DLD1 (cell line): ENCODE measurements around the gene CCDC127.
"Not testable (repeated sequence)": the region's sequence is repeated elsewhere in the genome, so short reads cannot be mapped to it uniquely, and the experiment has no call there.

Experiments used
- in situ Hi-C: cut with HindIII; loops from 2 replicates; pipeline ENCODE4 v1.10.0; 2017; ENCODE audit warnings: low sequenced_read_pairs

The CCDC127 gene, protein sequence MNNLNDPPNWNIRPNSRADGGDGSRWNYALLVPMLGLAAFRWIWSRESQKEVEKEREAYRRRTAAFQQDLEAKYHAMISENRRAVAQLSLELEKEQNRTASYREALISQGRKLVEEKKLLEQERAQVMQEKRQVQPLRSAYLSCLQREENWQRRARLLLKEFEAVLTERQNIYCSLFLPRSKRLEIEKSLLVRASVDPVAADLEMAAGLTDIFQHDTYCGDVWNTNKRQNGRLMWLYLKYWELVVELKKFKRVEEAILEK

DNA sequence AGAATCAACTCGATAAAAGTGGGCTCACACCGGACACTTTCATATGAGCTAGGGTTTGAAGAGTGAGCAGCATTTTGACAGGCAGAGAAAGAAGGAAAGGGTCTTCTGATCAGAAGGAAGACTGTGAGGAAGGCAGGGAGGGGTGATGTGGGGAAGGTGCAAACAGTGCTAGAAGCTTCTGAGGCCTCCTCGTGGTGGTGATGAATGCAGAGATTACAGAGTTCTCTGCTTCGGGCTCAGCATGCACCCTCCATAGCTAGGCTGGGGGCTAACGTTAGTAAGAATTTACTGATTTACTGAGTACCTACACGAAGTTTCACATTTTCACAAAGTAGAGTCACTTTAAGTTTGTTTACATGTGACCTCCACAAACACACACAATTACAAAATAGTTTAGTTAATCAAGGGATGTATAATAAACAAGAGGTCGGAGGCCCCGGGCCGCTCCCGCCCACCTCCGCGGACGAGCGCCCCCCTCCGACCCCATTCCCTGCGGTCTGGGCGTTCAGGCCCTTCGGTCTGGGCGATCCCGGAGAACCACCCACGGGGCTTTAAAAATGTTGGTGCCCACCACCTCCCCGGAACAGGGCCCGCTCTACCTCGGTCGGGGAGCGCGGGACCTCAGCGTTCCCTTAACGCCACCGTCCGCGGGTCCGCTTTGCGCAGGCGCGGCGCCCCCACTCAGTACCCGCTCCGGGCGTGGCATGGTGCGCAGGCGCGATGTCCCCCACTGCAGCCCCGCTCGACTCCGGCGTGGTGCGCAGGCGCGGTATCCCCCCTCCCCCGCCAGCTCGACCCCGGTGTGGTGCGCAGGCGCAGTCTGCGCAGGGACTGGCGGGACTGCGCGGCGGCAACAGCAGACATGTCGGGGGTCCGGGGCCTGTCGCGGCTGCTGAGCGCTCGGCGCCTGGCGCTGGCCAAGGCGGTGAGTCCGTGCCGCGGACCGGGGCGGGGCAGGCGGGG is at the start of gene CCDC127, which contains the start of gene SDHA:
Gene CCDC127, minus strand, starts transcription at position 660 of the 963 bp plus-strand sequence. CDS start 1,304 bp downstream, outside the sequence.
Gene SDHA, plus strand, starts transcription at position 827 of the 963 bp plus-strand sequence. Its CDS starts 36 bp downstream, at position 863.
- in situ Hi-C loops = not testable (repeated sequence)

DNA sequence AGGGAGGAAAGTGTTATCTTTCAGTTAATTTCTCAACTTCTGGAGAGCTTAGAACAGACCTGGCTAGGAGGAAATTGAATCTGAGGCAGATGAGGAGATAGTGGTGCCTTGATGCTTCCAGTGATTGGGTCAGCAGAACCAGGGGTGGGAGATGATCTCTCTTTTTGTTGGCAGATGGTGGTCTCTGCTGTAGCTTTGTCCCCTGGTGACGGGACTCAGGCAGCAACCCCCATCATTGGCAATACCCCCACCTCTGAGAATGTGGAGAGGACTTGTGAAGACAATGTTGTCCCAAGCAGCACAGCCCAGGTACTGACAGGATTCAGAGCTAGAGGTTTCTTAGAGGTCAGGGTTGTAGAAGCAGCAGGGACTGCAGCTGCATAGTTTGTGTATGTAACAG is 49.8 kb upstream of the CCDC127 start:
- in situ Hi-C loops = no loop called here

DNA sequence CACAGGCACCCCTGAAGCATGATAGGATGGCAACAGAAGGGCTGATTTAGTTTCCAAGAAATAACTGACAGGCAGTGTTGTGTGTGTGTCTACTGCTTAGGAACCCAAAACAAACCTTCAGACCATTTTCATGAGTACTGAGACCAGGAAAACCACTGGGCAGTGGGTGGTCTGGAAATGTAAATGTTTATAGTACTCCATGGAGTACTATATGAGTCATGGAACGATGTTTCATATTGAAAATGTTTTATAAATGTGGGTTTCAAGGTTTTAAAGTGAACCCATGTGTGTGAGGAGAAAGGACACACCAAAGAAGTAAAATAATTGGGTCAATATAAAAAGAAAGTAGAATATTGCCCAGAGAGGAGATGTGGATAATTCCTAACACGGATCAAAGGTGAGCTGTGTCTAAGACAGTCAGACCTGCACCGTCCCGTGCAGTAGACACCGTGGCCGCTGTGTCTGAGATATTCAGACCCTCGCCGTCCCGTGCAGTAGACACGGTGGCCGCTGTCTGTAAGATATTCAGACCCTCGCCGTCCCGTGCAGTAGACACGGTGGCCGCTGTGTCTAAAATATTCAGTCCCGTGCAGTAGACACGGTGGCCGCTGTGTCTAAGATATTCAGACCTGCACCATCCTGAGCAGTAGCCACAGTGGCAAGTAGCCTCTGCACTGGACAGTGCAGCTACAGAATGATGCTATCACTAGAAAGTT is 48.5 kb upstream of the CCDC127 start:
- in situ Hi-C loops = not testable (repeated sequence)

DNA sequence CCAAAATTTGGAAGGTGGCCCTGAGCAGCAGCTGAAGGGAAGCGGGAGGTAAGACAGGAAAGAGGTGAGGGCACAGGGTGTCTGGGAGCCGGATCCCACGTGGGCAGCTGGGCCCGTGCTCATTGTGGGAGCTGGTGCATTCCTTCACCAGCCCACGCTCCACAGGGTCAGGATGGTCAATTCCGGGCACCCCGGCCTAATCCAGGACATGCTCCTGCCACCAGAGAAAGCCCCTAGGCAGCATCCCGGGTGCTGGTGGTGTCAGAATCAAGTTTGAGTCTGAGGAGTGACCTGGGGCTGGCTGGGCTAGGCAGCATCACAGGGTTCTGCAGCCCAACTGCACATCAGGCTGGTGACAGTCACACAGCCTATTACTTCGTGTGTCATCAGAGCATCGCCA is 46.4 kb upstream of the CCDC127 start:
- in situ Hi-C loops = no loop called here

DNA sequence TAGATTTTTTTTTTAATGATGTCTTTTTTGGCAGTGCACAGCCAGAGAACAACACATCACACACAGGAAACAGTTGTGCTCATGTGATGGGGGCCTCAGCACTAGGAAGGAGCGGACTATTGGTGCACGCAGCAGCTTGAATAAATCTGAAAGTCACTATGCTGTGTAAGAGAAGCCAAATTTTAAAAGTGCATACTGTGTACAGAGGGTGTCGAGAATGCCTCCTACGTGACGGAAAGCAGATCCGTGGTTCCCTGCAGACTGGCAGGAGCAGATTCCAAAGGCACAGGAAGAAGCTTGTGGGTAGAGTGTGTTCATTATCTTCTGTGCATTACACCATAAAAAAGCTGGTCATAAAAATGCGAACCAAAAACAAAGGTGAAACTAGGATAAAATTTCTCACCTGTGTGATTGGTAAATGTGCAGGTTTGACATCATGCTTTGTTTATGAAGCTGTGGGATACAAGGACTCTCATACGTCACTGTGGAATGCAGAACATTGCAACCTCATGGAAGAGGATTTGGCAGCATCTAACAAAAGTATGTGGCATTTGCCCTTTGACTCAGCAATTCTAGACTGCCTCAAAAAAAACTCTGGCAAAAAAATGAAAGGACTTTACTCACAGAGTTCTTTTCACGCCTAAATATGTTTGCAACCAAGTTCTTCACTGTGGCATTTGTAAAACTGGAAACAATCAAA is 45.5 kb upstream of the CCDC127 start:
- in situ Hi-C loops = not testable (repeated sequence)

DNA sequence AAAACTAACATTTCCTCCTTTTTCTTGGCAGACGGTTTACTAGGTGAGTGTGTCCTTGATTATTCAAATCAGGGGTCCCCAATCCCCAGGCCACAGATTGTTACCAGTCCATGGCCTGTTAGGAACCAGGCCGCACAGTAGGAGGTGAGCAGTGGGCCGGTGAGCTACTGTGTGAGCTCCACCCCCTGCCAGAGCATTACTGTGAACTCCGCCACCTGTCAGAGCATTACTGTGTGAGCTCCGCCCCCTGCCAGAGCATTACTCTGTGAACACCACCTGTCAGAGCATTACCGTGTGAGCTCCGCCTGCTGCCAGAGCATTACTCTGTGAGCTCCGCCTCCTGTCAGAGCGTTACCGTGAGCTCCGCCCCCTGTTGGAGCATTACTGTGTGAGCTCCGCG is 39.2 kb upstream of the CCDC127 start:
- in situ Hi-C loops = no loop called here

DNA sequence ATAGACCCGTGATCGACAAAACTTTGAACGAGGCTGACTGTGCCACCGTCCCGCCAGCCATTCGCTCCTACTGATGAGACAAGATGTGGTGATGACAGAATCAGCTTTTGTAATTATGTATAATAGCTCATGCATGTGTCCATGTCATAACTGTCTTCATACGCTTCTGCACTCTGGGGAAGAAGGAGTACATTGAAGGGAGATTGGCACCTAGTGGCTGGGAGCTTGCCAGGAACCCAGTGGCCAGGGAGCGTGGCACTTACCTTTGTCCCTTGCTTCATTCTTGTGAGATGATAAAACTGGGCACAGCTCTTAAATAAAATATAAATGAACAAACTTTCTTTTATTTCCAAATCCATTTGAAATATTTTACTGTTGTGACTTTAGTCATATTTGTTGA is 38.4 kb upstream of the CCDC127 start:
- in situ Hi-C loops = not testable (repeated sequence)

DNA sequence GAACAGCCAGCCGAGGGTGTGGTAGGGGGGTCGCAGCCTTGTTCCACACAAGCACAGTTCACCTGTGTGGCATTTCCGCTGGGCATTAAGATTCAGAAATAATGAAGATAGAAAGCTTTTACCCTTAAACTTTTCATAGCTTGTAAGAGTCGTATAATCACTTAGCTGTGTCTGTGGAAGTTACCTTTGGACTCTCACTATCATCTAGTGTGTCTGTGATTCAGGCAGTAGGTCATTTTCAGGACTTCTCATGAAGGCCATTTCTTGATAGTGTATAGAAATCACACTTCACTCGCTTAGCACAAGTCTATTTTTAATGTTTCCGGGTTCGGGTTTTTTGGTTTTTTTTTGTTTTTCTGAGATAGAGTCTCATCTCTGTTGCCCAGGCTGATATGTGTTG is 37.2 kb upstream of the CCDC127 start:
- in situ Hi-C loops = not testable (repeated sequence)

DNA sequence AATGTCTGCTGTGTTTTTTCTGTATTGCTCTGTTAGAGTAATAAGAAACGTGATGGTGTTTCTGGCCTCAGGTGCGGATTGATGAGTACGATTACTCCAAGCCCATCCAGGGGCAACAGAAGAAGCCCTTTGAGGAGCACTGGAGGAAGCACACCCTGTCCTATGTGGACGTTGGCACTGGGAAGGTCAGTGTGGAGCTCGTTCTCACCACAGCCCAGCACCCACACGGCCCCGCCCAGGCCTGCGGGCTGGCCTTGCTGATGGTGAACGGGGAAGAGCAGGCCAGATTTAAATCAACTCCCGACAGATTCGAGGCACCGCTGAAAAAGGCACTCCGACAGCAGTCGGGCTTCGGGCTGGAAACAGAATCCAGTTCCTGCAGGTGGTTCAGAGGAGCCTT is 36.4 kb upstream of the CCDC127 start:
- in situ Hi-C loops = not testable (repeated sequence)

DNA sequence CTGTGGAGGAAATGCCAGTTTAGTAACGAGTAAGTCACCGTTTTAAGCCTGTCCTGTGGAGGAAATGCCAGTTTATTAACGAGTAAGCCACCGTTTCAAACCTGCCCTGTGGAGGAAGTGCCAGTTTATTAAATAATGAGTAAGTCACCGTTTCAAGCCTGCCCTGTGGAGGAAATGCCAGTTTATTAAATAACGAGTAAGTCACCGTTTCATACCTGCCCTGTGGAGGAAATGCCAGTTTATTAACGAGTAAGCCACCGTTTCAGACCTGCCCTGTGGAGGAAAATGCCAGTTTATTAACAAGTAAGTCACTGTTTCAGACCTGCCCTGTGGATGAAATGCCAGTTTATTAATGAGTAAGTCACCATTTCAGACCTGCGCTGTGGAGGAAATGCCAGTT is 34.6 kb upstream of the CCDC127 start:
- in situ Hi-C loops = no loop called here

DNA sequence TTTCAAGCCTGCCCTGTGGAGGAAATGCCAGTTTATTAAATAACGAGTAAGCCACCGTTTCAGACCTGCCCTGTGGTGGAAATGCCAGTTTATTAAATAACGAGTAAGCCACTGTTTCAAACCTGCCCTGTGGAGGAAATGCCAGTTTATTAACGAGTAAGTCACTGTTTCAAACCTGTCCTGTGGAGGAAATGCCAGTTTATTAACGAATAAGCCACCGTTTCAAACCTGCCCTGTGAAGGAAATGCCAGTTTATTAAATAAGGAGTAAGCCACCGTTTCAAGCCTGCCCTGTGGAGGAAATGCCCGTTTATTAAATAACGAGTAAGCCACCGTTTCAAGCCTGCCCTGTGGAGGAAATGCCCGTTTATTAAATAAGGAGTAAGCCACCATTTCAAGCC is 34.0 kb upstream of the CCDC127 start:
- in situ Hi-C loops = not testable (repeated sequence)

DNA sequence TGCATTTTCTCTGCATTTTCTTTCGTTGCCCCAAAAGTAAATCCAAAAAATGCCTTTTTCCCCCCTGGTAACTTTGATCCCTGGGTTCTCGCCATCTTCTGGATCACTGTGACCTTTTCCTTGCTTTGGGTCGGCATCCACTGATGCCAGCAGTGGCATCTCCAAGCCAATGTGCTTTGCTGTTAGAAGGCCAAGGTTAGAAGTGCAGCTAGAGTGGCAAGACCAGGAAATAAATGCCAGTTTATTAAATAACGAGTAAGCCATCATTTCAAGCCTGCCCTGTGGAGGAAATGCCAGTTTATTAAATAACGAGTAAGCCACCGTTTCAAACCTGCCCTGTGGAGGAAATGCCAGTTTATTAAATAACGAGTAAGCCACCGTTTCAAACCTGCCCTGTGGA is 33.6 kb upstream of the CCDC127 start:
- in situ Hi-C loops = not testable (repeated sequence)

DNA sequence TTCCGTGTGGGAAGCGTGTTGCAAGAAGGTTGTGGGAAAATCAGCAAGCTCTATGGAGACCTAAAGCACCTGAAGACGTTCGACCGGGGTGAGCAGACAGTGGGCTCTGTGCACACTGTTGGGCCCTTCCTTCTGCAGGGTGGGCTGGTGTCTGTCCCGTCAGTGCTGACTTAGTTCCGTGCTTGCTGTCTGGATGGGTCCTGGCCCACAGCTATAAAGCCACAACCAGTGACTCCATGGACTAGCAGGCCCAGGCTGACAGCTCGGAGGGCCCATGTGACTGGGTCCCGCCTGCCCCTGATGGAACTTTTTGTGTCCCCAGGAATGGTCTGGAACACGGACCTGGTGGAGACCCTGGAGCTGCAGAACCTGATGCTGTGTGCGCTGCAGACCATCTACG is 33.1 kb upstream of the CCDC127 start:
- in situ Hi-C loops = not testable (repeated sequence)

DNA sequence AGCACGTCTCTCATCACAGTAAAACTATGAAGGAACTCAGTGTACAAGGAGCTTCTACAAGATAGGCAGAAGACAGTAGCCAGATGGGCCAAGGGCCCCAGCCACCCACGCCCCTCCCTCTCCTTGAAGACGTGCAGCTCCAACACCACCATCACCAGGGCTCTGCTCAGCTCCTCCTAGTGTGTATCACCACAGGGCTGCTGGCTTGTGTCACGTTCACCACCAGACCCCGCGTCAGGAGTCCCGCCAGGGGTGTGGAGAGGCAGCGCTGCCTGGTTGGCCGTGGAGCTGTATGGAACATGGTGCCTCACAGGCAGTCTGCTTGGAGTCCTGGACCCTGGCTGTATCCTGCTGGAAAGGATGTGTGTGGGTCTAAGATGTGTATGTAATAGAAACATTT is 32.4 kb upstream of the CCDC127 start:
- in situ Hi-C loops = not testable (repeated sequence)

DNA sequence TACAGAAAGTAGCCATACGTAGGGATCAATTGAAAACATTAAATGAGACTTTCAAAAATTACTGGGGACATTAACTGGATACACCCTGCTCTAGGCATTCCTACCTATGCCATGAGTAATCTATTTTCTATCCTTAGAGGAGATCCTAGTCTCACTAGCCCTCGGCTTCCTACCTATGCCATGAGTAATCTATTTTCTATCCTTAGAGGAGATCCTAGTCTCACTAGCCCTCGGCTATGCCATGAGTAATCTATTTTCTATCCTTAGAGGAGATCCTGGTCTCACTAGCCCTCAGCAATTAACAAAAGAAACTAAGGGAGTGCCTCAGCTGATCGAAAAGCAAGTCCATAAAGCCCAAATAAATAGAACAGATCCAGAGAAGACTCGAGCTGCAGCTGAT is 27.8 kb upstream of the CCDC127 start:
- in situ Hi-C loops = not testable (repeated sequence)

DNA sequence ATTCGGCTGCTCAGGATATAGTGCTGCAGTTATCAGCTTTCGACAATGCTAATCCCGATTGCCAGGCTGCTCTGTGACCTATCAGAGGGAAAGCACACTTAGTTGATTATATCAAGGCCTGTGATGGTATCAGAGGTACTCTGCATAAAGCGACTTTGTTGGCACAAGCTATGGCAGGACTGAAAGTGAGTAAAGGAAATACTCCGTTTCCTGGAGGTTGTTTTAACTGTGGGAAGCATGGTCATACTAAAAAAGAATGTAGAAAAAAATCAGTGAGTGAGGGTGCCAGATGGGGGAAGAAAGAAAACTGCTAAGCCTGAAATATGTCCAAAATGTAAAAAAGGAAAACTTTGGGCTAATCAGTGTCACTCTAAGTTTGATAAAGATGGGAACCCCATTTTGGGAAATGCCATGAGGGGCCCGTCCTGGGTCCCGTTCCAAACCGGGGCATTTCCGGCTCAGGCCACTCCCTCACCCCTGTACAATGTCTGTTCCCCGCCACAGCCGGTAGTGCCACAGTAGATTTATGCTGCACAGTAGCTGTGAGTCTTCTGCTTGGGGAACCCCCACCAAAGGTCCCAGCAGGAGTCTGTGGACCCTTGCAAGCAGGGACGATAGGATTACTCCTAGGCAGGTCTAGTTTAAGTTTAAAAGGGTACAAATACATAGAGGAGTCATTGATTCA is 25.9 kb upstream of the CCDC127 start:
- in situ Hi-C loops = not testable (repeated sequence)

DNA sequence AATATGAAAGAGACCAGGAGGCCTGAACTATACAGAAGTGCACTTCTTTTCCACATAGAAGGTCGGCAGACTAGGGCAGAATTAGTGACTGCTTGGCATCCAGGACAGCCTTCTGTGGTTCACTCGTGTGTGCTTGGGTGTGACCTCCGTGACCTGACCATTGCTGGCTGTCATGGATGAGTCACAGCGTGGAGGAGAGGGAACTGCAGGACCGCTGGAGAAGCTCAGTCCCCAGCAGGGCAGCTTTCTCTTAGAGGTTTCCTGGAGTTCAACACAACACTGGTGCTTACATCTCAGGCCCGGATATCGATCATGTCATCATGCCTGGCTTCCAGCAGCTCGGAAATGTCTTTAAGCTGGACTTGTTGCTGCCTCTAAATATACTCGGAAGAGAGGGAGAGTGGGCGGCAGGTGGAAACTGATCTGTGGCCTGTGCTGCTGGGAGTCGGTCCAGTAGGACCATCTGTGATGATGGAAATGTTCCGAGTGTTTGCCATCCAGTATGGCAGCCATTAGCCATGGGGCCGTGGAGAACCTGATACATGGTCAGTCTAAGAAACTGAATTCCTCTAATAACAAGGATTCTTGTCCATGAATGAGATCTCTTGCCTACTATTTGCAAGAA is 23.2 kb upstream of the CCDC127 start:
- in situ Hi-C loops = not testable (repeated sequence)

DNA sequence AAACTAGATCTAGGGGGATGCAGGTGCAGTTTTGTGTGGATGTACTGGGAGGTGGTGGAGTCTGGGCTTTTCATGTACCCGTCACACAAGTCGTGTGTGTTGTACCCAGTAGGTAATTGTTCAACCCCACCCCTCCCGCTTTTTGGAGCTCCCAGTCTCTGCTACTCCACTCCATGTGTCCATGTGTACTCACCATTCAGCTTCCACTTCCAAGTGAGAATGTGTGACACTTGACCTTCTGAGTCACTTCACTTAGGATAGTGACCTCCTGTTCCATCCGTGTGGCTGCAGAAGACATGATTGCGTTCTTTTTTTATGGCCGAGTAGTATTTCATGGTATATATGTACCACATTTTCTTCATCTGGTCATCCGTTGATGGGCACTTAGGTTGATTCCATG is 22.6 kb upstream of the CCDC127 start:
- in situ Hi-C loops = not testable (repeated sequence)

DNA sequence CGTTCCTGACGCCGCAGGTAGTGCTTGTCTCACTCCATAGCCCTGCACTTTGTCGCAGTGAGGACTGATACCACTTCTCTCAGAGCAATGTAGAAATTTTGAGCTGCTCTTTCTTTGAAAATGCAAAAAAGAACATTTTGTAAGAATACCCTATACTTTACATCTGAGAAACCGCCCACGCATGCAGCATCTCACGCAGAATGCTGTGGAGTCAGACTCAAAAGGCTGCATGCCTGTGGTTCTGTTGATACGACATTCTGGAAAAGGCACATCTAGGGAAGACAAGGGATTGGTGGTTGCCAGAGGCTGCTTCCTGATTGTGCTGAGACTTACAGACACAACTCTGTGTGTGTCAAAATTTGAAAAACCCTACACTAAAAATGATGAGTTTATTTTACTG is 20.0 kb upstream of the CCDC127 start:
- in situ Hi-C loops = not testable (repeated sequence)

DNA sequence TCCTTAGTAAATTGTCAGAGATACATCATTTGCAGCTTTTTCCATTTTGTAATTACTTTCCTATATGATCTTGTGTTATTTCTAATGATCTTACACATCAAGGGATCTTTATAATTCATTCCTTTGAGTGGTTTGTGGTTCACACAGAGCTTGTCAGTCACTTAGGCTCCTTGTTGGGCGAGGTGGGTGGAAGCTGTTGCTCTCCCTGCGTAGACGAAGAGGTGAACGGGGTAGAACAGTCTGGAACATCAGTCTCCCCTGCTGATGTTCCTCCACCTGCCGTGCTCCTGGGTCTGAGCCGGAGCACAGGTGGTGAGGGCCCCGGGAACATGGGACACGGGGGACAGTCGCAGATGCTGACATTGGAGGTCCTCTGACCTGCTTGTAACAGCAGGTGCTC is 17.6 kb upstream of the CCDC127 start:
- in situ Hi-C loops = not testable (repeated sequence)
